Thyroid gland (tissue), 4 donors: ENCODE measurements around the gene PDPK1. TPM values are rescaled to one million over a fixed set of nuclear protein-coding genes. Genes with fewer than 3 reads are reported as not detected.

Source experiments
- DNase-seq, 2 donors: peaks; one replicate each; pipeline ENCODE4 v3.0.0-alpha.2; 2019
- H3K27ac ChIP-seq, 3 donors: fragments of 200-600 bp; sonication (generic); 1 replicate in 2 of 3; 2 replicates in 1 of 3; pipeline ENCODE4 v1.5.1; 2016 to 2019; ENCODE audit warnings: mild to moderate bottlenecking in 1 of 3, moderate library complexity in 1 of 3
- H3K27me3 ChIP-seq: fragments of 200-600 bp; sonication (generic); one replicate; pipeline ENCODE4 v1.5.1; 2019
- H3K36me3 ChIP-seq, 2 donors: fragments of 200-600 bp; sonication (generic); one replicate each; pipeline ENCODE4 v1.5.1; 2016 to 2019
- H3K4me1 ChIP-seq, 2 donors: fragments of 200-600 bp; sonication (generic); one replicate each; pipeline ENCODE4 v1.5.1; 2017 to 2019
- H3K4me3 ChIP-seq, 3 donors: fragments of 200-600 bp; sonication (generic); replicated peaks in 1 of 3; 1 replicate in 2 of 3; 2 replicates in 1 of 3; pipeline ENCODE4 v1.5.1; 2016; ENCODE audit warnings: mild to moderate bottlenecking in 1 of 3
- H3K9me3 ChIP-seq: fragments of 200-600 bp; sonication (generic); one replicate; pipeline ENCODE4 v1.5.1; 2017
- POLR2A ChIP-seq, 2 donors: fragments of 450-650 bp; IDR thresholded peaks; one replicate each; pipeline ENCODE4 v1.6.1; 2017; ENCODE audit warnings: antibody characterized with exemption in 2 of 2, mild to moderate bottlenecking in 2 of 2, moderate library complexity in 1 of 2
- WGBS, 2 donors: methylation state at CpG; one replicate each; pipeline ENCODE4 v1.1.5; 2017; 5-methylcytosine and 5-hydroxymethylcytosine counted together
- intact Hi-C: fragments of 100-400 bp; cut with DNase I; formaldehyde crosslinking; loops from one replicate; pipeline ENCODE4 v1.15.1; 2023
- total RNA-seq, 4 donors: library from RNA; depleted of rRNA; stranded (reverse); fragments of >200 nt; gene quantifications; one replicate each; pipeline ENCODE4 v1.2.3, GENCODE V29; 2016
- TF ChIP-seq, protein P1 (sequence below), 6 experiments: fragments of 200-600 bp in 3 of 6; fragments of 450-650 bp in 3 of 6; sonication (generic) in 3 of 6; IDR thresholded peaks; one replicate each; pipeline ENCODE4 v1.5.1; 2016 to 2019; ENCODE audit warnings: antibody characterized with exemption in 6 of 6, mild to moderate bottlenecking in 2 of 6, inconsistent platforms in 1 of 6, moderate library complexity in 1 of 6

The PDPK1 gene
- total RNA-seq, 4 donors from 2014 or later = 33.3 to 89.0 (median 39.5) TPM

DNA sequence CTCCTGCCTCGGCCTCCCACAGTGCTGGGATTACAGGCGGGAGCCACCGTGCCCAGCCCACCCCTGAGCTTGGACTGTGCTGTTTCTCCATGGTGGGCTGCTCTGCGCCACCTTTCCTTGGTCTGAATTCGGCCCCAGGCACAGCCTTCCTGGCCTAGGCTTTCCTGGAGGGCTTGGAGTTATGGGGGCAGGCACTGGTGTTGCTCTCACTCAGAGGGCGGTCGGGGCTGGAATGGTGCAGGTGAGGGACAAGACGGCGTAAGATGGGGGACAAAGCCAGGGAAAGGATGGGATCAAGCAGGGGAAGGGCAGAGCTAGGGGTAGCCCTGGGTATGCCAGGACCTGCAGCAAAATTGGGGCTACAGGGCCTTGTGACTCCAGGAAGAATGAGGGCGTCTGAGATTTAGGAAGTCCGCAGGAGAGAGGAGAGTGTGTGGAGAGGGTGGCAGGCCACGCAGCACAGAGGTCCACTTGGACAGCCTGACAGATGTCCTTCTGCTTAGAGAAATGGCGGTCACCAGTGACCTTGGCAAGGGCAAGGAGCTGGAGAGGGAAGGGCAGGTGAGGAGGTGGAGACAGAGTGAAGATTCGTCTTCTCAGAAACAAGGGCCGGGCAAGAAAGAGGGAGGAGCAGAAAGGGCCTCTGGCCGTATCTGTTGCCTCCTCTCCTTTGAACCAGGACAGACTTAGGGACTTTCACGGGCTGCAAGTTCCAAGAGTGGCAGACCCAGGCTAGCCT lies 25.7 kb upstream of the PDPK1 start:
- no peak for DNase-seq
- no peak overlapping the region for H3K4me3 ChIP-seq
- H3K36me3 ChIP-seq = no peaks in the 10 kb centered on the region
- no peaks in the 10 kb centered on the region for H3K9me3 ChIP-seq
- TF ChIP-seq, protein P1, sequence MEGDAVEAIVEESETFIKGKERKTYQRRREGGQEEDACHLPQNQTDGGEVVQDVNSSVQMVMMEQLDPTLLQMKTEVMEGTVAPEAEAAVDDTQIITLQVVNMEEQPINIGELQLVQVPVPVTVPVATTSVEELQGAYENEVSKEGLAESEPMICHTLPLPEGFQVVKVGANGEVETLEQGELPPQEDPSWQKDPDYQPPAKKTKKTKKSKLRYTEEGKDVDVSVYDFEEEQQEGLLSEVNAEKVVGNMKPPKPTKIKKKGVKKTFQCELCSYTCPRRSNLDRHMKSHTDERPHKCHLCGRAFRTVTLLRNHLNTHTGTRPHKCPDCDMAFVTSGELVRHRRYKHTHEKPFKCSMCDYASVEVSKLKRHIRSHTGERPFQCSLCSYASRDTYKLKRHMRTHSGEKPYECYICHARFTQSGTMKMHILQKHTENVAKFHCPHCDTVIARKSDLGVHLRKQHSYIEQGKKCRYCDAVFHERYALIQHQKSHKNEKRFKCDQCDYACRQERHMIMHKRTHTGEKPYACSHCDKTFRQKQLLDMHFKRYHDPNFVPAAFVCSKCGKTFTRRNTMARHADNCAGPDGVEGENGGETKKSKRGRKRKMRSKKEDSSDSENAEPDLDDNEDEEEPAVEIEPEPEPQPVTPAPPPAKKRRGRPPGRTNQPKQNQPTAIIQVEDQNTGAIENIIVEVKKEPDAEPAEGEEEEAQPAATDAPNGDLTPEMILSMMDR (IDR thresholded peaks at IDR 0.05) = no peak
- TF ChIP-seq POLR2A (IDR thresholded peaks at IDR 0.05) = no peak
- intact Hi-C loops = no loop called here
- H3K27ac ChIP-seq = peak overlapping the region; percentile 50 to 98 (median 95)
- peaks cover 23 to 35% of the 10 kb centered on the region in 2 donors for H3K4me1 ChIP-seq
- H3K27me3 ChIP-seq = no peaks in the 10 kb centered on the region
- 83% methylated on average over 17 of the region's 17 CpGs for WGBS, 2 donors

DNA sequence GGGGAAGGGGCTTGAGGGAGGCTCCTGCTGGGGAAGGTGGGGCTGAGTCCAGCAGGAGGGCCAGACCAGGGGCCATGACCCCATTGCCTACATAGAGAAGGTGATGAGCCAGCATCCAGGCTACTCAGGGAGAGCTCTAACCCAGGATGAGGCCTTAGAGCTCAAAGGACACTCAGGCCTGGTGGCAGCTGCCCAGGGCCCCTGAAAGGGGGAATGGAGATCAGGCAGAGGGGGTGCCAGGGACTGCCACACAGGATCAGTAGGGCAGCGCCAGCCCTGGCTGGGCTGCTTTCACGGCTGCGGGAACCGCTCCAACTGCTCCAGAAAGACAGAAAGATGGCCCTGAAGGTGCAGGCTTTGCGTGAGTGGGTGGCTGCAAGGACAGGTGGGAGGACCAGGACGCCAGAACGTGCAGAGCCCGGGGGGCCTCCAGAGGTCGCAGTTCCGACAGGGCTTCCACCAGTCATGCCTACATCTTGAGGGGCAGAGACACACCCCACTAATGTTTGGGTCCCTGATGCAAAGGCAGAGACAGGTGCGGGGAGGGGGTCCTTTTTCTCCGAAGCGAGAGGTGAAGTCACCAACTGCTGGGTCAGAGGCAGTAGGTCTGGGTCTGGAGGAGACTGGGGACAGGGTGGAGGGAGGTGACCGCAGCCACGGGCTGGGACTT lies 25.0 kb upstream of the PDPK1 start:
- H3K4me1 ChIP-seq = peaks cover 28 to 40% of the 10 kb centered on the region in 2 donors
- WGBS, 2 donors = 33 to 43% methylated on average over 11 to 15 of the region's 15 CpGs
- no peak for TF ChIP-seq POLR2A (IDR thresholded peaks at IDR 0.05)
- TF ChIP-seq, protein P1 (IDR thresholded peaks at IDR 0.05) = no peak
- no peaks in the 10 kb centered on the region for H3K9me3 ChIP-seq
- peak overlapping the region; percentile 95 to 98 (median 97) for H3K27ac ChIP-seq
- peak in 1 of 2 donors; percentile 47 for DNase-seq
- no peaks in the 10 kb centered on the region for H3K36me3 ChIP-seq
- intact Hi-C loops = no loop called here
- peak overlapping the region in 1 of 3 donors; percentile 99 for H3K4me3 ChIP-seq
- no peaks in the 10 kb centered on the region for H3K27me3 ChIP-seq

DNA sequence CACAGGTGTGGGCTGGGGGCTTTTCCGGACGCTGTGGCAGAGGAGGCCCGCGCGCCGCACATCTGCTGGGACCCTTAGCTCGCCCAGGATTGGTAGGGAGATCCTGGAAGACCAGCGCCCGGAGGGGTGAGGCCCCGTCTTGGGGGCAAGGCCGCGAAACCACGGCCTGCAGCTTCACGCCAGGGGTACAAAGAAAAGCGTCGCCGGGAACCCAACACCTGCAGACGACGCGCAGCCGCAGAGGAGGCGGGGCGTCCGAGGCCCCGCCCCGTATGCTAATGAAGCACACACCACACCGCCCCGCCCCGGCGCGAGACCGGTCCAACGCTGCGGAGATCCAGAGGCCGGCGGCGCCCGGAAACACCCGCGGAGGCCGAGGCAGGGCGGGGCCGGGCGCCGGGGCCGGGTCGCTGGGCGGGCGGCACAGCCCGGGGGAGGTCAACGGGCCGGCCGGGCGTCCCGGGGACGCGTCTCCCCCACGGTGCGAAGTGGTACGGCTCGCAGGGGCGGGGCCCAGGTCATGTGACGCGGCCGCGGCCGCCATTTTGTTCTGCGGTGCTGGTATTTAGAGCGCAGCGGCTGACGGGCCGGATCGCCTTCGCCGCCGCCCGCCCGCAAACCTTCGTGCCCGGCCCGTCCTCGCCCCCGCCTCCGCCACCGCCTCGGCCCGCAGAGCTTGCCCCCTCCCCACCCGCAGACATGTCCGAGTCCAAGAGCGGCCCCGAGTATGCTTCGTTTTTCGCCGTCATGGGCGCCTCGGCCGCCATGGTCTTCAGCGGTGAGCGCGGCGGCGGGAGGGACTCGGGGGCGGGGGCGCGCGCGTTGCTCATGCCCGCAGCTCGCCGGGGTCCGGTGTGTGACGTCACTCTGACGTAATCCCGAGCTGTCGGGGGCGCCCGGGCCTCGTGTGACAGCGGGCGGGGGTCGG lies 24.2 kb upstream of the PDPK1 start, which contains the start of gene ATP6V0C:
Gene ATP6V0C, plus strand, starts transcription at position 548 of the 928 bp plus-strand sequence. Its CDS starts 152 bp downstream, at position 700.
- intact Hi-C loops = no loop called here

DNA sequence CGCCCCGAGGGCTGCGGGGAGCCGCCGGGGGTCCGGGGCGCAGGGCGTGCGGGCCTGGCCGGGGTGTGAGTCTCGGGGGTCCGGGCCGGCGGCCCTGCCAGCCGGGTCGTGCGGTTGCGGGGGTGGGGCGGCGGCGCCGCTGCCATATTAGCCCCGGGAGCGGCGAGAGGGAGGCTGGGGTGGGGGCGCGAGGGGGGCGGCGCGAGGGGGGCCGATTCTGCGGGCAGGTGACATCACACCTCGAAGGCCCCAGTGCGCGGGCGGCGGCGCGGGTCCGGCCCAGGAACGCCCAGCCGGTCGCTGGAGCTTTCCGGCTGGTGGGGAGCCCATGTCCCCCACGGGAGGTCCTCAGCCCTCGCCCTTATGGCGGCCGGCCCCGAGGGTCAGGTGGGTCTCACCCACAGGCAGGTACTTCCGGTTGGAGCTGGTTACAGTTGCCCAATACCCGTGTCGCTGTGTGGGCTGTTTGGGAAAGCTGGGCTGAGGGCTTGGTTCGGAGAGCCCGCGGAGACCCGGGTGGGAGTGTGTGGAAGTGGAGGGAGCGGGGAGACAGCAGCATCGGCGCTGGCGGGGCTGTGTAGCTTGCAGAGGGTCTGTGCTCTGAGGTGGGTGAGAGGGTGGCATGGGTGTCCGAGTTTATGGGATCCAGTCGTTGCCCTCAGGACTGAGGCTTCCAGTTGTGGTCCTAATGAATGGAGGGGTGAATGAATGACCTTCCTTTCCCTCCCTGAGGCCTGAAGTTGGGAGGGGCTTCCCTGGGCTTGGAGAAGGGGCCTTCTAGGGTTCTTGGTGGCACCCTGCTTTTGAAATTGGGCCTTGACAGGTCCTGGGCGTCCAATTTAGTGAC lies 23.3 kb upstream of the PDPK1 start:
- intact Hi-C loops = no loop called here
- peak overlapping the region; percentile 95 to 98 (median 97) for H3K27ac ChIP-seq
- H3K4me3 ChIP-seq = peak overlapping the region; percentile 93 to 99 (median 96)
- WGBS, 2 donors = 0 to 2% methylated on average over 12 to 13 of the region's 63 CpGs
- TF ChIP-seq POLR2A (IDR thresholded peaks at IDR 0.05) = peak in 1 of 2 donors; percentile 12
- TF ChIP-seq, protein P1 (IDR thresholded peaks at IDR 0.05) = no peak
- H3K9me3 ChIP-seq = no peaks in the 10 kb centered on the region
- peaks cover 29 to 56% of the 10 kb centered on the region in 2 donors for H3K4me1 ChIP-seq
- H3K27me3 ChIP-seq = no peaks in the 10 kb centered on the region
- DNase-seq = peak; percentile 64 to 69
- no peaks in the 10 kb centered on the region for H3K36me3 ChIP-seq

More for the DNA sequence above, 24.2 kb upstream of the PDPK1 start, which contains the start of gene ATP6V0C:
- peak; percentile 93 to 96 for DNase-seq
- peak within 1 kb of the TSS; percentile 95 to 98 (median 97) for H3K27ac ChIP-seq
- 7 to 9% methylated on average over 20 of the region's 122 CpGs for WGBS, 2 donors
- H3K4me1 ChIP-seq = peaks cover 28 to 48% of the 10 kb centered on the region in 2 donors
- H3K36me3 ChIP-seq = no peaks in the 10 kb centered on the region
- no peaks in the 10 kb centered on the region for H3K27me3 ChIP-seq
- TF ChIP-seq, protein P1 (IDR thresholded peaks at IDR 0.05) = peak in 2 of 6 experiments; percentile 6 to 14
- TF ChIP-seq POLR2A (IDR thresholded peaks at IDR 0.05) = peak; percentile 40 to 89
- H3K4me3 ChIP-seq = peak within 1 kb of the TSS; percentile 93 to 99 (median 96)
- H3K9me3 ChIP-seq = no peaks in the 10 kb centered on the region
